HepG2 (cell line): ENCODE results near the gene ZNF618. TPM values are rescaled to one million over a fixed set of nuclear protein-coding genes. Genes with fewer than 3 reads are reported as not detected.
"Not testable (repeated sequence)": the region's sequence is repeated elsewhere in the genome, so short reads cannot be mapped to it uniquely, and the experiment has no call there.

ENCODE experiments used
- ATAC-seq: fragments of 200-7000 bp; cut with Tn5 transposase; 3 replicates; pipeline ENCODE4 v1.9.1; 2020; ENCODE audit warnings: mild to moderate bottlenecking, moderate library complexity
- BruUV-seq: library from RNA; stranded (reverse); fragments of 400-500 nt; replicated peaks from 2 replicates; lab custom pipeline; 2021; lab: Mats Ljungman, UMichigan
- CTCF ChIA-PET: fragments of 300-600 bp; formaldehyde crosslinking; extraction: SDS; loops from one replicate; lab custom pipeline; 2021; ENCODE audit warnings: low total read pairs, inconsistent platforms, low intra/inter-chr PET ratio; lab: Yijun Ruan, JAX
- POLR2A ChIA-PET: fragments of 350-600 bp; sonication (Branson Sonifier 250); formaldehyde crosslinking; loops from one replicate; lab custom pipeline; 2020; ENCODE audit warnings: antibody characterized with exemption, inconsistent platforms; lab: Yijun Ruan, JAX
- DNase-seq: peaks from one replicate; pipeline ENCODE4 v3.0.0-alpha.2; 2015; ENCODE audit warnings: low spot score
- FAIRE-seq: peaks from 3 replicates; lab custom pipeline; 2011; peaks lifted over from hg19 to GRCh38; lab: Jason Lieb, UNC
- H2AFZ ChIP-seq: one replicate; pipeline ENCODE4 v1.6.1; 2011; ENCODE audit warnings: low read length, inconsistent platforms
- H3K27ac ChIP-seq: fragments of 300-600 bp; 3 replicates; pipeline ENCODE4 v1.8.0; 2011; ENCODE audit warnings: mixed run types, mild to moderate bottlenecking, mixed read lengths, low read length, inconsistent platforms; ENCODE audit not compliant: insufficient read depth; ENCODE audit errors: extremely low read length
- H3K27me3 ChIP-seq, 2 experiments: fragments of 200-600 bp in 1 of 2; 2 replicates in 1 of 2; 3 replicates in 1 of 2; pipeline versions ENCODE4 v1.6.0 to v1.8.0; 2011; ENCODE audit warnings: low read length in 2 of 2, mild to moderate bottlenecking in 2 of 2, moderate library complexity in 2 of 2, inconsistent platforms in 1 of 2; ENCODE audit not compliant: insufficient read depth in 2 of 2, control insufficient read depth in 1 of 2
- H3K36me3 ChIP-seq, 2 experiments: fragments of 200-600 bp in 1 of 2; replicated peaks in 1 of 2; 2 replicates in 1 of 2; 3 replicates in 1 of 2; pipeline versions ENCODE4 v1.5.1 to v1.8.0; 2011; ENCODE audit warnings: low read length in 2 of 2, inconsistent platforms in 1 of 2; ENCODE audit not compliant: insufficient read depth in 2 of 2, control insufficient read depth in 1 of 2
- H3K4me1 ChIP-seq: 2 replicates; pipeline ENCODE4 v1.5.1; 2012; ENCODE audit warnings: low read length, inconsistent platforms; ENCODE audit not compliant: insufficient read depth
- H3K4me2 ChIP-seq: 2 replicates; pipeline ENCODE4 v1.6.0; 2011; ENCODE audit warnings: low read depth, low read length, inconsistent platforms
- H3K4me3 ChIP-seq, 3 experiments: fragments of 200-600 bp in 1 of 3; sonication (generic), shearing (Covaris generic) in 1 of 3; replicated peaks in 1 of 3; 2 replicates each; pipeline ENCODE4 v1.5.1; 2011 to 2016; ENCODE audit warnings: low read length in 3 of 3, inconsistent platforms in 2 of 3, low read depth in 2 of 3, mild to moderate bottlenecking in 2 of 3, control low read depth in 1 of 3, mixed read lengths in 1 of 3; ENCODE audit not compliant: insufficient read depth in 1 of 3
- H3K79me2 ChIP-seq: one replicate; pipeline ENCODE4 v1.6.1; 2011; ENCODE audit warnings: low read length, inconsistent platforms; ENCODE audit not compliant: insufficient read depth
- H3K9ac ChIP-seq: 2 replicates; pipeline ENCODE4 v1.6.0; 2011; ENCODE audit warnings: mild to moderate bottlenecking, low read depth, low read length, inconsistent platforms; ENCODE audit not compliant: insufficient read depth
- H3K9me3 ChIP-seq: 2 replicates; pipeline ENCODE4 v1.5.1; 2012; ENCODE audit warnings: mild to moderate bottlenecking, low read length
- H4K20me1 ChIP-seq: 2 replicates; pipeline ENCODE4 v1.6.0; 2011; ENCODE audit warnings: inconsistent platforms, mild to moderate bottlenecking, low read length, moderate library complexity; ENCODE audit not compliant: insufficient read depth
- ISL2 ChIP-seq: sonication (generic); formaldehyde crosslinking; IDR thresholded peaks from 2 replicates; pipeline ENCODE4 v1.5.0; 2020; ENCODE audit warnings: missing genetic modification reagents
- NCOA1 ChIP-seq: sonication (generic); formaldehyde crosslinking; IDR thresholded peaks from 2 replicates; pipeline ENCODE4 v1.9.0; 2021; ENCODE audit warnings: missing genetic modification reagents
- SAFB2 ChIP-seq: sonication (generic); formaldehyde crosslinking; IDR thresholded peaks from 2 replicates; pipeline ENCODE4 v1.5.1; 2020; ENCODE audit warnings: missing genetic modification reagents, low read depth, mild to moderate bottlenecking, borderline replicate concordance
- SPEN ChIP-seq: sonication (generic); formaldehyde crosslinking; IDR thresholded peaks from 2 replicates; pipeline ENCODE4 v1.5.1; 2020; ENCODE audit warnings: low read depth, mild to moderate bottlenecking, missing genetic modification reagents
- WGBS: methylation state at CpG from one replicate; pipeline ENCODE4 v1.1.6; 2017; ENCODE audit warnings: low lambda C conversion rate; 5-methylcytosine and 5-hydroxymethylcytosine counted together
- in situ Hi-C: cut with HindIII; loops from 2 replicates; pipeline ENCODE4 v1.10.0; 2017; ENCODE audit warnings: low pct_unique_long_range_greater_than_20kb; ENCODE audit not compliant: extremely low pct_ligation_motif_present
- intact Hi-C: fragments of 100-400 bp; cut with micrococcal nuclease; formaldehyde crosslinking; loops from one replicate; pipeline ENCODE4 v1.10.0; 2022; ENCODE audit not compliant: unreplicated experiment
- polyA plus RNA-seq, 8 experiments: library from polyadenylated mRNA; depleted of rRNA in 3 of 8; stranded (reverse) in 7 of 8; unstranded in 1 of 8; fragments of >200 nt; fragmentation: Illumina TruSeq in 4 of 8; extraction: Trizol in 4 of 8; gene quantifications; 2 replicates each; pipeline versions ENCODE4 v1.2.1 to v1.2.3, GENCODE V29; 2011 to 2016; ENCODE audit warnings: low read depth in 4 of 8, missing spikeins in 1 of 8, mixed read lengths in 1 of 8; ENCODE audit not compliant: insufficient read depth in 1 of 8
- total RNA-seq, 5 experiments: library from RNA; depleted of rRNA; stranded (reverse); fragments of >200 nt; fragmentation: Illumina TruSeq; extraction: Trizol; gene quantifications; 2 replicates each; pipeline ENCODE4 v1.2.3, GENCODE V29; 2016; ENCODE audit warnings: low read depth in 1 of 5
- TF ChIP-seq, protein P1 (sequence below): sonication (generic); formaldehyde crosslinking; IDR thresholded peaks from 2 replicates; pipeline ENCODE4; 2020; ENCODE audit warnings: missing genetic modification reagents, mild to moderate bottlenecking, borderline replicate concordance
- TF ChIP-seq, protein P2 (sequence below): sonication (generic); formaldehyde crosslinking; IDR thresholded peaks from 2 replicates; pipeline ENCODE4 v1.4.0; 2020; ENCODE audit warnings: missing genetic modification reagents, borderline replicate concordance
- TF ChIP-seq, protein P3 (sequence below): sonication (generic); formaldehyde crosslinking; IDR thresholded peaks from 2 replicates; pipeline ENCODE4 v1.4.0; 2020; ENCODE audit warnings: mild to moderate bottlenecking, missing genetic modification reagents
- TF ChIP-seq, protein P4 (sequence below), 2 experiments: fragments of 450-650 bp in 1 of 2; sonication (generic) in 1 of 2; formaldehyde crosslinking; IDR thresholded peaks; 2 replicates each; pipeline versions ENCODE4 v1.5.0 to v1.8.0; 2020 to 2022; ENCODE audit warnings: mild to moderate bottlenecking in 1 of 2, missing genetic modification reagents in 1 of 2
- TF ChIP-seq, protein P5 (sequence below): sonication (generic); formaldehyde crosslinking; IDR thresholded peaks from 2 replicates; pipeline ENCODE4 v1.5.1; 2020; ENCODE audit warnings: mild to moderate bottlenecking, missing genetic modification reagents, moderate library complexity

The ZNF618 gene
- total and polyA plus RNA-seq, 2 of the 13 experiments (the other 11 are each of a cell fraction or from before 2014, with no cell fraction given) = 0.07 TPM

DNA sequence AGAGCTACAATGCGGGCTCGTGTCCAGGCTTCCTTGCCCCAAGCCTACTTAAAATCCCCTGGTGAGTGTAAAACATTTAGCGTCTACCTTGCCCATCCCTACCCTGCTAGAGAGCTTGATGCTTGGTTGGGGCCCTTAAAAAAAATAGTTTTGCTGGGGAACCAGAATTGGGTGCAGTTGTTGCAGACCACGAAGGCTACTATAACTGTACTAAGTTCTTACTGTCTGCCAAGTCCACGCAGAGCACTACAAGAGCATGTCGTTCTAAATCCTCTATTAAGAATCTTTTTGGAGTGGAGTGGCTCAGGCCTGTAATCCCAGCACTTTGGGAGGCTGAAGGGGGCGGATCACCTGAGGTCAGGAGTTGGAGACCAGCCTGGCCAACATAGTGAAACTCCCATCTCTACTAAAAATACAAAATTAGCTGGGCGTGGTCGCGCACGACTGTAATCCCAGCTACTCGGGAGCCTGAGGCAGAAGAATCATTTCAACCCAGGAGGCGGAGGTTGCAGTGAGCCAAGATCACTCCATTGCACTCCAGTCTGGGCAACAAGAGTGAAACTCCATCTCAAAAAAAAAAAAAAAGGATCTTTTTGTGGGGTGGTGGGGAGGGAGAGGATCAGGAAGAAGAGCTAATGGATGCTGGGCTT, 206.8 kb downstream of the ZNF618 start:
- ChIA-PET POLR2A (interaction anchor here (0.7 to 7.4 kb wide), 32 partner anchors 8 to 246 kb away, joined by 3 to 75 read pairs (median 5); partner anchors contain the start of genes COL27A1 and KIF12), CTCF (interaction anchor here (1.8 to 2.2 kb wide), 3 partner anchors 25 to 208 kb away, joined by 6 to 18 read pairs (median 14); no protein-coding TSS in a partner anchor)
- Histone ChIP-seq H3K4me1 (peaks cover 80% of the 10 kb centered on the region), H3K9ac (peak overlapping the region; percentile 84; the same call in 1 of the 2 replicates), H3K4me2 (peak overlapping the region; percentile 83), H3K27ac (peak overlapping the region; percentile 98), H3K79me2 (peaks cover 12% of the 10 kb centered on the region)
- H3K9me3 ChIP-seq, H3K4me3 ChIP-seq, H3K36me3 ChIP-seq, BruUV-seq, H2AFZ ChIP-seq, H3K27me3 ChIP-seq, DNase-seq, ATAC-seq, in situ Hi-C loops, FAIRE-seq, H4K20me1 ChIP-seq: not testable (repeated sequence)
- intact Hi-C loops = loop anchor here (1.0 to 5.0 kb wide), 5 partner anchors 25 to 208 kb away; partner anchors contain the start of gene COL27A1
- WGBS = 60% methylated on average over 12 of the region's 13 CpGs
- TF ChIP-seq, protein P1, sequence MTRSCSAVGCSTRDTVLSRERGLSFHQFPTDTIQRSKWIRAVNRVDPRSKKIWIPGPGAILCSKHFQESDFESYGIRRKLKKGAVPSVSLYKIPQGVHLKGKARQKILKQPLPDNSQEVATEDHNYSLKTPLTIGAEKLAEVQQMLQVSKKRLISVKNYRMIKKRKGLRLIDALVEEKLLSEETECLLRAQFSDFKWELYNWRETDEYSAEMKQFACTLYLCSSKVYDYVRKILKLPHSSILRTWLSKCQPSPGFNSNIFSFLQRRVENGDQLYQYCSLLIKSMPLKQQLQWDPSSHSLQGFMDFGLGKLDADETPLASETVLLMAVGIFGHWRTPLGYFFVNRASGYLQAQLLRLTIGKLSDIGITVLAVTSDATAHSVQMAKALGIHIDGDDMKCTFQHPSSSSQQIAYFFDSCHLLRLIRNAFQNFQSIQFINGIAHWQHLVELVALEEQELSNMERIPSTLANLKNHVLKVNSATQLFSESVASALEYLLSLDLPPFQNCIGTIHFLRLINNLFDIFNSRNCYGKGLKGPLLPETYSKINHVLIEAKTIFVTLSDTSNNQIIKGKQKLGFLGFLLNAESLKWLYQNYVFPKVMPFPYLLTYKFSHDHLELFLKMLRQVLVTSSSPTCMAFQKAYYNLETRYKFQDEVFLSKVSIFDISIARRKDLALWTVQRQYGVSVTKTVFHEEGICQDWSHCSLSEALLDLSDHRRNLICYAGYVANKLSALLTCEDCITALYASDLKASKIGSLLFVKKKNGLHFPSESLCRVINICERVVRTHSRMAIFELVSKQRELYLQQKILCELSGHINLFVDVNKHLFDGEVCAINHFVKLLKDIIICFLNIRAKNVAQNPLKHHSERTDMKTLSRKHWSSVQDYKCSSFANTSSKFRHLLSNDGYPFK (CRISPR knock-in tag) = peak; percentile 6; the same call in 1 of the 2 replicates
- TF ChIP-seq NCOA1 (CRISPR knock-in tag) = 0 out of 2 replicates have a peak, but pooled peaks have one; percentile 17
- TF ChIP-seq, protein P2, sequence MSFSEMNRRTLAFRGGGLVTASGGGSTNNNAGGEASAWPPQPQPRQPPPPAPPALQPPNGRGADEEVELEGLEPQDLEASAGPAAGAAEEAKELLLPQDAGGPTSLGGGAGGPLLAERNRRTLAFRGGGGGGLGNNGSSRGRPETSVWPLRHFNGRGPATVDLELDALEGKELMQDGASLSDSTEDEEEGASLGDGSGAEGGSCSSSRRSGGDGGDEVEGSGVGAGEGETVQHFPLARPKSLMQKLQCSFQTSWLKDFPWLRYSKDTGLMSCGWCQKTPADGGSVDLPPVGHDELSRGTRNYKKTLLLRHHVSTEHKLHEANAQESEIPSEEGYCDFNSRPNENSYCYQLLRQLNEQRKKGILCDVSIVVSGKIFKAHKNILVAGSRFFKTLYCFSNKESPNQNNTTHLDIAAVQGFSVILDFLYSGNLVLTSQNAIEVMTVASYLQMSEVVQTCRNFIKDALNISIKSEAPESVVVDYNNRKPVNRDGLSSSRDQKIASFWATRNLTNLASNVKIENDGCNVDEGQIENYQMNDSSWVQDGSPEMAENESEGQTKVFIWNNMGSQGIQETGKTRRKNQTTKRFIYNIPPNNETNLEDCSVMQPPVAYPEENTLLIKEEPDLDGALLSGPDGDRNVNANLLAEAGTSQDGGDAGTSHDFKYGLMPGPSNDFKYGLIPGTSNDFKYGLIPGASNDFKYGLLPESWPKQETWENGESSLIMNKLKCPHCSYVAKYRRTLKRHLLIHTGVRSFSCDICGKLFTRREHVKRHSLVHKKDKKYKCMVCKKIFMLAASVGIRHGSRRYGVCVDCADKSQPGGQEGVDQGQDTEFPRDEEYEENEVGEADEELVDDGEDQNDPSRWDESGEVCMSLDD (CRISPR knock-in tag) = 0 out of 2 replicates have a peak, but pooled peaks have one; percentile 0
- TF ChIP-seq, protein P3, sequence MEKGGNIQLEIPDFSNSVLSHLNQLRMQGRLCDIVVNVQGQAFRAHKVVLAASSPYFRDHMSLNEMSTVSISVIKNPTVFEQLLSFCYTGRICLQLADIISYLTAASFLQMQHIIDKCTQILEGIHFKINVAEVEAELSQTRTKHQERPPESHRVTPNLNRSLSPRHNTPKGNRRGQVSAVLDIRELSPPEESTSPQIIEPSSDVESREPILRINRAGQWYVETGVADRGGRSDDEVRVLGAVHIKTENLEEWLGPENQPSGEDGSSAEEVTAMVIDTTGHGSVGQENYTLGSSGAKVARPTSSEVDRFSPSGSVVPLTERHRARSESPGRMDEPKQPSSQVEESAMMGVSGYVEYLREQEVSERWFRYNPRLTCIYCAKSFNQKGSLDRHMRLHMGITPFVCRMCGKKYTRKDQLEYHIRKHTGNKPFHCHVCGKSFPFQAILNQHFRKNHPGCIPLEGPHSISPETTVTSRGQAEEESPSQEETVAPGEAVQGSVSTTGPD = 0 out of 2 replicates have a peak, but pooled peaks have one; percentile 7
- TF ChIP-seq, protein P4, sequence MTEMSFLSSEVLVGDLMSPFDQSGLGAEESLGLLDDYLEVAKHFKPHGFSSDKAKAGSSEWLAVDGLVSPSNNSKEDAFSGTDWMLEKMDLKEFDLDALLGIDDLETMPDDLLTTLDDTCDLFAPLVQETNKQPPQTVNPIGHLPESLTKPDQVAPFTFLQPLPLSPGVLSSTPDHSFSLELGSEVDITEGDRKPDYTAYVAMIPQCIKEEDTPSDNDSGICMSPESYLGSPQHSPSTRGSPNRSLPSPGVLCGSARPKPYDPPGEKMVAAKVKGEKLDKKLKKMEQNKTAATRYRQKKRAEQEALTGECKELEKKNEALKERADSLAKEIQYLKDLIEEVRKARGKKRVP (CRISPR knock-in tag; IDR thresholded peaks at IDR 0.05) = 0 out of 4 replicates have a peak, but pooled peaks of 1 of the 2 experiments have one; percentile 36
- 0 out of 2 replicates have a peak, but pooled peaks have one; percentile 5 for TF ChIP-seq SPEN
- TF ChIP-seq, protein P5, sequence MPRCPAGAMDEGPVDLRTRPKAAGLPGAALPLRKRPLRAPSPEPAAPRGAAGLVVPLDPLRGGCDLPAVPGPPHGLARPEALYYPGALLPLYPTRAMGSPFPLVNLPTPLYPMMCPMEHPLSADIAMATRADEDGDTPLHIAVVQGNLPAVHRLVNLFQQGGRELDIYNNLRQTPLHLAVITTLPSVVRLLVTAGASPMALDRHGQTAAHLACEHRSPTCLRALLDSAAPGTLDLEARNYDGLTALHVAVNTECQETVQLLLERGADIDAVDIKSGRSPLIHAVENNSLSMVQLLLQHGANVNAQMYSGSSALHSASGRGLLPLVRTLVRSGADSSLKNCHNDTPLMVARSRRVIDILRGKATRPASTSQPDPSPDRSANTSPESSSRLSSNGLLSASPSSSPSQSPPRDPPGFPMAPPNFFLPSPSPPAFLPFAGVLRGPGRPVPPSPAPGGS (CRISPR knock-in tag) = 0 out of 2 replicates have a peak, but pooled peaks have one; percentile 3
- TF ChIP-seq ISL2 (CRISPR knock-in tag) = 0 out of 2 replicates have a peak, but pooled peaks have one; percentile 6
- 0 out of 2 replicates have a peak, but pooled peaks have one; percentile 43 for TF ChIP-seq SAFB2 (CRISPR knock-in tag)
